ENCODE data around the gene ADAMTS20. TPM values are rescaled to one million over a fixed set of nuclear protein-coding genes. Genes with fewer than 3 reads are reported as not detected.

ADAMTS20 gene, protein sequence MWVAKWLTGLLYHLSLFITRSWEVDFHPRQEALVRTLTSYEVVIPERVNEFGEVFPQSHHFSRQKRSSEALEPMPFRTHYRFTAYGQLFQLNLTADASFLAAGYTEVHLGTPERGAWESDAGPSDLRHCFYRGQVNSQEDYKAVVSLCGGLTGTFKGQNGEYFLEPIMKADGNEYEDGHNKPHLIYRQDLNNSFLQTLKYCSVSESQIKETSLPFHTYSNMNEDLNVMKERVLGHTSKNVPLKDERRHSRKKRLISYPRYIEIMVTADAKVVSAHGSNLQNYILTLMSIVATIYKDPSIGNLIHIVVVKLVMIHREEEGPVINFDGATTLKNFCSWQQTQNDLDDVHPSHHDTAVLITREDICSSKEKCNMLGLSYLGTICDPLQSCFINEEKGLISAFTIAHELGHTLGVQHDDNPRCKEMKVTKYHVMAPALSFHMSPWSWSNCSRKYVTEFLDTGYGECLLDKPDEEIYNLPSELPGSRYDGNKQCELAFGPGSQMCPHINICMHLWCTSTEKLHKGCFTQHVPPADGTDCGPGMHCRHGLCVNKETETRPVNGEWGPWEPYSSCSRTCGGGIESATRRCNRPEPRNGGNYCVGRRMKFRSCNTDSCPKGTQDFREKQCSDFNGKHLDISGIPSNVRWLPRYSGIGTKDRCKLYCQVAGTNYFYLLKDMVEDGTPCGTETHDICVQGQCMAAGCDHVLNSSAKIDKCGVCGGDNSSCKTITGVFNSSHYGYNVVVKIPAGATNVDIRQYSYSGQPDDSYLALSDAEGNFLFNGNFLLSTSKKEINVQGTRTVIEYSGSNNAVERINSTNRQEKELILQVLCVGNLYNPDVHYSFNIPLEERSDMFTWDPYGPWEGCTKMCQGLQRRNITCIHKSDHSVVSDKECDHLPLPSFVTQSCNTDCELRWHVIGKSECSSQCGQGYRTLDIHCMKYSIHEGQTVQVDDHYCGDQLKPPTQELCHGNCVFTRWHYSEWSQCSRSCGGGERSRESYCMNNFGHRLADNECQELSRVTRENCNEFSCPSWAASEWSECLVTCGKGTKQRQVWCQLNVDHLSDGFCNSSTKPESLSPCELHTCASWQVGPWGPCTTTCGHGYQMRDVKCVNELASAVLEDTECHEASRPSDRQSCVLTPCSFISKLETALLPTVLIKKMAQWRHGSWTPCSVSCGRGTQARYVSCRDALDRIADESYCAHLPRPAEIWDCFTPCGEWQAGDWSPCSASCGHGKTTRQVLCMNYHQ (N-terminal part only)
- total RNA-seq = not detected

DNA sequence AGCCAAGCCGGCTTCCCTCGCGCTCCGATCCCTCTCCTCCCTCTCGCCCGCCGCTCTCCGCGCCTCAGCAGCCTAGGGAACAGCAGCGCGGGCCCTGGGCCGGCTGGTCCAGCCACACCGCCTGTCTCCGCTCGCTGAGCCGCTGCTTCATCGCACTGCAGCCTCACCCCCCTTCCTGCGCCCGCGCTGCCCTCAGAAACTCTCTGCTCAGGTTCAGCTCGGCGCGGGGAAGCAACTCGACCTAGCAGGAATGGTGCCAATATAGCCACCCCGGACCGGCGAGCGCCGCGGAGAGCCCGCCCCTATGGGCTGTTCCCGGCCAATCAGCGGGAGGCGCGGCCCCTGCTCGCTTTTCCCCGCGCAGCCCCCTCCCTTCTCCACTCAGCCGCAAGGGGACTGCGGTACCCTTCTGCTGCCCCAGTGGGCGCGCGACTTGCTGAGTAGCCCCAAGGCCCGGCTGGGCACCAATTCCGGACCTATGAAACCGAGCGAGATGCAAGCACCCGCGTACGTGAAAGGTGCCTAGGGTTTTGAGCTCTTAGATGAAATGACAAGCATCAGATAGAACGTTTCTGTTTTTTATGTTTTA lies at the start of gene ADAMTS20:
TSS of gene ADAMTS20 (minus strand) at position 233 of the 589 bp plus-strand sequence. CDS start 282 bp downstream, outside the sequence.
- 22 to 38% methylated on average over 6 to 42 of the region's 51 CpGs for WGBS, 2 donors (ENCODE audit: low coverage in 1 of 2)
- Histone ChIP-seq H3K27me3 (peaks cover 31% of the 10 kb centered on the region), H3K27ac (no peak within 1 kb of the TSS), H3K4me3 (no peak within 1 kb of the TSS), H3K36me3 (no peaks in the 10 kb centered on the region), H3K9me3 (peaks cover 11 to 16% of the 10 kb centered on the region in 2 donors), H3K4me1 (no peaks in the 10 kb centered on the region)
- in situ Hi-C loops (cut with MboI; ENCODE audit: low pct_ligation_motif_present in 1 of 4, low pct_unique_long_range_greater_than_20kb in 1 of 4, low sequenced_read_pairs in 3 of 4) = no loop called here
- intact Hi-C loops (cut with DNase I; ENCODE audit: low total_unique reads) = no loop called here
- DNase-seq = no peak
- no peak for TF ChIP-seq EP300 (IDR thresholded peaks at IDR 0.05; ENCODE audit: low read depth)
- no peak for TF ChIP-seq POLR2A (IDR thresholded peaks at IDR 0.05)
- TF ChIP-seq POLR2AphosphoS5 (IDR thresholded peaks at IDR 0.05) = no peak
- TF ChIP-seq, protein P1, sequence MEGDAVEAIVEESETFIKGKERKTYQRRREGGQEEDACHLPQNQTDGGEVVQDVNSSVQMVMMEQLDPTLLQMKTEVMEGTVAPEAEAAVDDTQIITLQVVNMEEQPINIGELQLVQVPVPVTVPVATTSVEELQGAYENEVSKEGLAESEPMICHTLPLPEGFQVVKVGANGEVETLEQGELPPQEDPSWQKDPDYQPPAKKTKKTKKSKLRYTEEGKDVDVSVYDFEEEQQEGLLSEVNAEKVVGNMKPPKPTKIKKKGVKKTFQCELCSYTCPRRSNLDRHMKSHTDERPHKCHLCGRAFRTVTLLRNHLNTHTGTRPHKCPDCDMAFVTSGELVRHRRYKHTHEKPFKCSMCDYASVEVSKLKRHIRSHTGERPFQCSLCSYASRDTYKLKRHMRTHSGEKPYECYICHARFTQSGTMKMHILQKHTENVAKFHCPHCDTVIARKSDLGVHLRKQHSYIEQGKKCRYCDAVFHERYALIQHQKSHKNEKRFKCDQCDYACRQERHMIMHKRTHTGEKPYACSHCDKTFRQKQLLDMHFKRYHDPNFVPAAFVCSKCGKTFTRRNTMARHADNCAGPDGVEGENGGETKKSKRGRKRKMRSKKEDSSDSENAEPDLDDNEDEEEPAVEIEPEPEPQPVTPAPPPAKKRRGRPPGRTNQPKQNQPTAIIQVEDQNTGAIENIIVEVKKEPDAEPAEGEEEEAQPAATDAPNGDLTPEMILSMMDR (IDR thresholded peaks at IDR 0.05) = no peak

DNA sequence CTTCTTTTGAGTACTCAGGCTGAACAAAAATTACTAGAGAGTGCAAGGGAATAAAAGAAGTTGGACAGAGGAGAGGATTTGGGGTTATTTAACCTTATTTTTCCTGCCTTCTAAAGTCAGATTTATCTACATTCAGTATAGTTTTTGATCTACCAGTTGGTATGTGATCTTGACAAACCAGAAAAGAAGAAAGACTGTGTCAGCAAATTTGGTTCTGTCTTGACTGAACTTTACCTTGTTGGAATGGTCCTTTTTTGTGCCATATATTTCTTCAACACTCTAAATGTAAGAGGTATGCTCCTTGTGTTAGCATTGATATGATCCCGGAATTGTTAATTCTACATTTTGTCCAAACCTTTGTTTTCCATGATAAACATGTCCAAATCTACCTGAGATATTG lies 47.7 kb upstream of the ADAMTS20 start:
- intact Hi-C loops (cut with DNase I; ENCODE audit: low total_unique reads) = no loop called here
- DNase-seq = no peak
- 70 to 89% methylated on average over 1 of the region's 1 CpG for WGBS, 2 donors (ENCODE audit: low coverage in 1 of 2)

DNA sequence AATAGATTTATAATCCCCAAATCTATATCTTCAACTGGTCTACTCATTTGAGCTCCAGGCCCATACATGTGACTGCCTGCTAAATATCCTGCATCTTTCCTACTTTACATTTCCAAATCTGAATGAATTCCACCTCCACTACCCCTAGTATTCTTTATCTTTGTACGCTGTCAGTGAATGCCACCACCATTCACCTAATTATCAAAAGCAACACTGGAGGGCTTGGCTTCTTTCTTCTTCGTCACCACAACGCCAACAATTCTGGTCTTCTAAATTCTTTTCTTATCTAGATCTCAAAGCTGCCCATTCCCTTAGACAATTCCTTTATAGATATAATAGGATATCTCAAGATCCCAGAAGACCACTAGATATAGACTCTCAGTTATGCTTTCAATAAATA lies 47.1 kb upstream of the ADAMTS20 start:
- 87 to 89% methylated on average over 3 of the region's 3 CpGs for WGBS, 2 donors (ENCODE audit: low coverage in 1 of 2)
- intact Hi-C loops (cut with DNase I; ENCODE audit: low total_unique reads) = no loop called here
- Histone ChIP-seq H3K27ac (no peak overlapping the region), H3K4me3 (no peak overlapping the region), H3K36me3 (no peaks in the 10 kb centered on the region), H3K27me3 (no peaks in the 10 kb centered on the region), H3K9me3 (no peaks in the 10 kb centered on the region), H3K4me1 (no peaks in the 10 kb centered on the region)
- TF ChIP-seq, protein P1 (IDR thresholded peaks at IDR 0.05) = no peak
- TF ChIP-seq POLR2AphosphoS5 (IDR thresholded peaks at IDR 0.05) = no peak
- TF ChIP-seq EP300 (IDR thresholded peaks at IDR 0.05; ENCODE audit: low read depth) = no peak
- TF ChIP-seq POLR2A (IDR thresholded peaks at IDR 0.05) = no peak
- no peak for DNase-seq
- in situ Hi-C loops (cut with MboI; ENCODE audit: low pct_ligation_motif_present in 1 of 4, low pct_unique_long_range_greater_than_20kb in 1 of 4, low sequenced_read_pairs in 3 of 4) = no loop called here

More for the DNA sequence above, 47.7 kb upstream of the ADAMTS20 start:
- no peak for TF ChIP-seq POLR2AphosphoS5 (IDR thresholded peaks at IDR 0.05)
- no peak for TF ChIP-seq POLR2A (IDR thresholded peaks at IDR 0.05)
- no peak for TF ChIP-seq EP300 (IDR thresholded peaks at IDR 0.05; ENCODE audit: low read depth)
- TF ChIP-seq, protein P1 (IDR thresholded peaks at IDR 0.05) = no peak
- Histone ChIP-seq H3K27ac (no peak overlapping the region), H3K36me3 (no peaks in the 10 kb centered on the region), H3K4me1 (no peaks in the 10 kb centered on the region), H3K4me3 (no peak overlapping the region), H3K9me3 (no peaks in the 10 kb centered on the region), H3K27me3 (no peaks in the 10 kb centered on the region)
- in situ Hi-C loops (cut with MboI; ENCODE audit: low pct_ligation_motif_present in 1 of 4, low pct_unique_long_range_greater_than_20kb in 1 of 4, low sequenced_read_pairs in 3 of 4) = no loop called here
